ENCODE measurements around the gene UNC13B.

GRCh38 chr9:35271637-35272036, 109.8 kb downstream of the UNC13B start:
- no peak for TF ChIP-seq POLR2A (IDR thresholded peaks at IDR 0.05; ENCODE audit: control extremely low read depth in 1 of 2, low read depth in 2 of 2, low read length in 2 of 2)
- TF ChIP-seq CTCF (IDR thresholded peaks at IDR 0.05; ENCODE audit: control extremely low read depth in 1 of 3, insufficient read depth in 1 of 3, low read depth in 1 of 3, low read length in 3 of 3) = no peak
- TF ChIP-seq SIN3A (conservative IDR thresholded peaks at IDR 0.05 in 1 of 2, IDR thresholded peaks at IDR 0.05 in 1 of 2; ENCODE audit: low read depth in 1 of 2, low read length in 2 of 2) = no peak
- TF ChIP-seq YY1 (IDR thresholded peaks at IDR 0.05; ENCODE audit: low read depth, low read length) = no peak
- no peak for TF ChIP-seq KDM5A (IDR thresholded peaks at IDR 0.05; ENCODE audit: low read length)
- TF ChIP-seq, protein P1, sequence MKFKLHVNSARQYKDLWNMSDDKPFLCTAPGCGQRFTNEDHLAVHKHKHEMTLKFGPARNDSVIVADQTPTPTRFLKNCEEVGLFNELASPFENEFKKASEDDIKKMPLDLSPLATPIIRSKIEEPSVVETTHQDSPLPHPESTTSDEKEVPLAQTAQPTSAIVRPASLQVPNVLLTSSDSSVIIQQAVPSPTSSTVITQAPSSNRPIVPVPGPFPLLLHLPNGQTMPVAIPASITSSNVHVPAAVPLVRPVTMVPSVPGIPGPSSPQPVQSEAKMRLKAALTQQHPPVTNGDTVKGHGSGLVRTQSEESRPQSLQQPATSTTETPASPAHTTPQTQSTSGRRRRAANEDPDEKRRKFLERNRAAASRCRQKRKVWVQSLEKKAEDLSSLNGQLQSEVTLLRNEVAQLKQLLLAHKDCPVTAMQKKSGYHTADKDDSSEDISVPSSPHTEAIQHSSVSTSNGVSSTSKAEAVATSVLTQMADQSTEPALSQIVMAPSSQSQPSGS (IDR thresholded peaks at IDR 0.05; ENCODE audit: low read length) = no peak
- no peak for TF ChIP-seq EZH2 (IDR thresholded peaks at IDR 0.05; ENCODE audit: low read depth, low read length, severe bottlenecking)
